ENCODE results near the gene KLLN.
"Not testable (repeated sequence)": the region's sequence is repeated elsewhere in the genome, so short reads cannot be mapped to it uniquely, and the experiment has no call there.

KLLN gene

GRCh38 chr10:87850742-87851205 is 12.6 kb downstream of the KLLN start:
- Histone ChIP-seq H3K9me3 (ENCODE audit: low read depth, low read length) (no peaks in the 10 kb centered on the region), H3K4me3 (no peak overlapping the region), H3K9ac (ENCODE audit: insufficient read length) (no peak overlapping the region), H3K27ac (no peak overlapping the region), H3K36me3 (ENCODE audit: insufficient read depth, low read length) (no peaks in the 10 kb centered on the region)
- DNase-seq (ENCODE audit: low read depth, low spot score): no peak
- no peak for TF ChIP-seq FOXP2 (optimal IDR thresholded peaks at IDR 0.05; ENCODE audit: control extremely low read depth, extremely low read length, insufficient read depth)
- TF ChIP-seq POLR2AphosphoS5 (IDR thresholded peaks at IDR 0.05; ENCODE audit: borderline replicate concordance, low read depth, low read length): no peak
- no peak for TF ChIP-seq EZH2 (IDR thresholded peaks at IDR 0.05)

GRCh38 chr10:87849001-87849400 is 14.3 kb downstream of the KLLN start:
- Histone ChIP-seq H3K9ac (ENCODE audit: insufficient read length) (no peak overlapping the region), H3K36me3 (ENCODE audit: insufficient read depth, low read length) (no peaks in the 10 kb centered on the region), H3K27ac (no peak overlapping the region), H3K9me3 (ENCODE audit: low read depth, low read length) (no peaks in the 10 kb centered on the region), H3K4me3 (no peak overlapping the region)
- no peak for TF ChIP-seq POLR2AphosphoS5 (IDR thresholded peaks at IDR 0.05; ENCODE audit: borderline replicate concordance, low read depth, low read length)
- no peak for TF ChIP-seq EZH2 (IDR thresholded peaks at IDR 0.05)
- TF ChIP-seq FOXP2 (optimal IDR thresholded peaks at IDR 0.05; ENCODE audit: control extremely low read depth, extremely low read length, insufficient read depth): no peak
- DNase-seq (ENCODE audit: low read depth, low spot score): no peak

- DNase-seq (ENCODE audit: low read depth, low spot score): no peak
- Histone ChIP-seq H3K36me3 (ENCODE audit: insufficient read depth, low read length) (no peaks in the 10 kb centered on the region), H3K9ac (ENCODE audit: insufficient read length) (no peak overlapping the region), H3K4me3 (no peak overlapping the region), H3K9me3 (ENCODE audit: low read depth, low read length) (no peaks in the 10 kb centered on the region), H3K27ac (no peak overlapping the region)
- no peak for TF ChIP-seq FOXP2 (optimal IDR thresholded peaks at IDR 0.05; ENCODE audit: control extremely low read depth, extremely low read length, insufficient read depth)
- no peak for TF ChIP-seq POLR2AphosphoS5 (IDR thresholded peaks at IDR 0.05; ENCODE audit: borderline replicate concordance, low read depth, low read length)
- TF ChIP-seq EZH2 (IDR thresholded peaks at IDR 0.05): no peak
These were observed 15.8 kb downstream of the KLLN start for GRCh38 chr10:87847550-87847949.

GRCh38 chr10:87846711-87847110 is 16.6 kb downstream of the KLLN start:
- not testable (repeated sequence) for H3K36me3 ChIP-seq (ENCODE audit: insufficient read depth, low read length); H3K9ac ChIP-seq (ENCODE audit: insufficient read length); H3K4me3 ChIP-seq; H3K27ac ChIP-seq; H3K9me3 ChIP-seq (ENCODE audit: low read depth, low read length); DNase-seq (ENCODE audit: low read depth, low spot score)

- H3K9ac ChIP-seq (ENCODE audit: insufficient read length): no peak overlapping the region
- H3K9me3 ChIP-seq (ENCODE audit: low read depth, low read length): no peaks in the 10 kb centered on the region
- H3K36me3 ChIP-seq (ENCODE audit: insufficient read depth, low read length): no peaks in the 10 kb centered on the region
- H3K27ac ChIP-seq: no peak overlapping the region
- TF ChIP-seq EZH2 (IDR thresholded peaks at IDR 0.05): no peak
- TF ChIP-seq POLR2AphosphoS5 (IDR thresholded peaks at IDR 0.05; ENCODE audit: borderline replicate concordance, low read depth, low read length): no peak
- no peak for DNase-seq (ENCODE audit: low read depth, low spot score)
- H3K4me3 ChIP-seq: no peak overlapping the region
These were observed 17.3 kb downstream of the KLLN start for GRCh38 chr10:87846023-87846422.

GRCh38 chr10:87845624-87845998 is 17.7 kb downstream of the KLLN start:
- no peak for DNase-seq (ENCODE audit: low read depth, low spot score)
- H3K9ac ChIP-seq (ENCODE audit: insufficient read length): no peak overlapping the region
- H3K27ac ChIP-seq: no peak overlapping the region
- no peaks in the 10 kb centered on the region for H3K9me3 ChIP-seq (ENCODE audit: low read depth, low read length)
- no peaks in the 10 kb centered on the region for H3K36me3 ChIP-seq (ENCODE audit: insufficient read depth, low read length)
- no peak for TF ChIP-seq POLR2AphosphoS5 (IDR thresholded peaks at IDR 0.05; ENCODE audit: borderline replicate concordance, low read depth, low read length)
- TF ChIP-seq EZH2 (IDR thresholded peaks at IDR 0.05): no peak
- no peak for TF ChIP-seq FOXP2 (optimal IDR thresholded peaks at IDR 0.05; ENCODE audit: control extremely low read depth, extremely low read length, insufficient read depth)
- no peak overlapping the region for H3K4me3 ChIP-seq

- Histone ChIP-seq H3K36me3 (ENCODE audit: insufficient read depth, low read length) (no peaks in the 10 kb centered on the region), H3K9me3 (ENCODE audit: low read depth, low read length) (no peaks in the 10 kb centered on the region), H3K27ac (no peak overlapping the region), H3K4me3 (no peak overlapping the region), H3K9ac (ENCODE audit: insufficient read length) (no peak overlapping the region)
- DNase-seq (ENCODE audit: low read depth, low spot score): no peak
- TF ChIP-seq EZH2 (IDR thresholded peaks at IDR 0.05) (no peak), POLR2AphosphoS5 (IDR thresholded peaks at IDR 0.05; ENCODE audit: borderline replicate concordance, low read depth, low read length) (no peak), FOXP2 (optimal IDR thresholded peaks at IDR 0.05; ENCODE audit: control extremely low read depth, extremely low read length, insufficient read depth) (no peak)
These were observed 18.3 kb downstream of the KLLN start for GRCh38 chr10:87844837-87845623.

GRCh38 chr10:87843714-87844113 is 19.6 kb downstream of the KLLN start:
- Histone ChIP-seq H3K9ac (ENCODE audit: insufficient read length) (no peak overlapping the region), H3K36me3 (ENCODE audit: insufficient read depth, low read length) (no peaks in the 10 kb centered on the region), H3K4me3 (no peak overlapping the region), H3K27ac (no peak overlapping the region), H3K9me3 (ENCODE audit: low read depth, low read length) (no peaks in the 10 kb centered on the region)
- no peak for DNase-seq (ENCODE audit: low read depth, low spot score)
- TF ChIP-seq FOXP2 (optimal IDR thresholded peaks at IDR 0.05; ENCODE audit: control extremely low read depth, extremely low read length, insufficient read depth): no peak
- no peak for TF ChIP-seq POLR2AphosphoS5 (IDR thresholded peaks at IDR 0.05; ENCODE audit: borderline replicate concordance, low read depth, low read length)
- TF ChIP-seq EZH2 (IDR thresholded peaks at IDR 0.05): no peak
